HG03521 (cell line): ENCODE measurements around the gene TMEM116.

Experiments
- ATAC-seq: cut with Tn5 transposase; IDR thresholded peaks from one replicate; pipeline ENCODE4 v1.9.1; 2021; ENCODE audit warnings: mild to moderate bottlenecking, moderate library complexity; ENCODE audit not compliant: unreplicated experiment

The TMEM116 gene

GRCh38 chr12:111905502-111905901 lies 107.5 kb downstream of the TMEM116 start:
- no peak for ATAC-seq

- no peak for ATAC-seq
Measured at GRCh38 chr12:111904446-111904975, 108.5 kb downstream of the TMEM116 start.

GRCh38 chr12:111901182-111901581 lies 111.8 kb downstream of the TMEM116 start:
- ATAC-seq, result no peak

GRCh38 chr12:111894556-111894955 lies 118.4 kb downstream of the TMEM116 start:
- no peak for ATAC-seq

- no peak for ATAC-seq
Measured at GRCh38 chr12:111893287-111893686, 119.7 kb downstream of the TMEM116 start.

- ATAC-seq, result no peak
Measured at GRCh38 chr12:111887926-111888745, 124.8 kb downstream of the TMEM116 start.

- ATAC-seq, result no peak
Measured at GRCh38 chr12:111886662-111887545, 126.1 kb downstream of the TMEM116 start.

GRCh38 chr12:111881716-111882115 lies 131.2 kb downstream of the TMEM116 start:
- ATAC-seq, result no peak
